K562 (cell line): ENCODE measurements around the gene TADA2A. TPM values are rescaled to one million over a fixed set of nuclear protein-coding genes. Genes with fewer than 3 reads are reported as not detected.

Source experiments
- ATAC-seq: fragments of 200-7000 bp; cut with Tn5 transposase; 3 replicates; pipeline ENCODE4 v1.9.1; 2020; ENCODE audit warnings: moderate library complexity
- BruUV-seq: library from RNA; stranded (reverse); fragments of 400-500 nt; replicated peaks from 2 replicates; lab custom pipeline; 2021; lab: Mats Ljungman, UMichigan
- CTCF ChIA-PET: fragments of 300-600 bp; formaldehyde crosslinking; extraction: SDS; loops from one replicate; lab custom pipeline; 2021; ENCODE audit warnings: low intra/inter-chr PET ratio; lab: Yijun Ruan, JAX
- POLR2A ChIA-PET: fragments of 300-600, 350-650 bp; sonication (Branson Sonifier 250); formaldehyde crosslinking; extraction: SDS; loops from one replicate; lab custom pipeline; 2021; ENCODE audit warnings: antibody characterized with exemption, inconsistent platforms; lab: Yijun Ruan, JAX
- DNase-seq, 4 experiments: peaks; one replicate each; pipeline versions ENCODE4 v3.0.0 to v3.0.0-alpha.2; 2011 to 2018; ENCODE audit warnings: low spot score in 3 of 4, mixed read lengths in 3 of 4; ENCODE audit errors: extremely low read depth in 1 of 4
- FAIRE-seq: peaks from 2 replicates; lab custom pipeline; 2011; peaks lifted over from hg19 to GRCh38; lab: Jason Lieb, UNC
- H2AFZ ChIP-seq: 2 replicates; pipeline ENCODE4 v1.6.0; 2011; ENCODE audit warnings: low read depth, low read length, control low read depth, inconsistent platforms
- H3K27ac ChIP-seq: fragments of 200-600 bp; 3 replicates; pipeline ENCODE4 v1.8.0; 2011; ENCODE audit warnings: low read depth, mild to moderate bottlenecking, control low read depth, inconsistent platforms, low read length, moderate library complexity, mixed read lengths; ENCODE audit errors: extremely low read depth
- H3K27me3 ChIP-seq, 2 experiments: fragments of 300-600 bp in 1 of 2; 2 replicates in 1 of 2; 3 replicates in 1 of 2; pipeline versions ENCODE4 v1.6.0 to v1.8.0; 2011; ENCODE audit warnings: inconsistent platforms in 2 of 2, low read length in 2 of 2, mild to moderate bottlenecking in 1 of 2, mixed read lengths in 1 of 2, moderate library complexity in 1 of 2; ENCODE audit not compliant: control insufficient read depth in 2 of 2, insufficient read depth in 2 of 2
- H3K36me3 ChIP-seq: fragments of 300-600 bp; 3 replicates; pipeline ENCODE4 v1.8.0; 2011; ENCODE audit warnings: mild to moderate bottlenecking, low read length, inconsistent platforms; ENCODE audit not compliant: control insufficient read depth, insufficient read depth
- H3K4me1 ChIP-seq, 2 experiments: fragments of 200-600 bp in 1 of 2; replicated peaks in 1 of 2; 2 replicates in 1 of 2; 3 replicates in 1 of 2; pipeline versions ENCODE4 v1.5.1 to v1.8.0; 2011; ENCODE audit warnings: inconsistent platforms in 2 of 2, low read length in 2 of 2, mild to moderate bottlenecking in 1 of 2, mixed read lengths in 1 of 2, moderate library complexity in 1 of 2; ENCODE audit not compliant: control insufficient read depth in 2 of 2, insufficient read depth in 2 of 2
- H3K4me2 ChIP-seq: 2 replicates; pipeline ENCODE4 v1.6.1; 2011; ENCODE audit warnings: low read length, control low read depth, inconsistent platforms, mixed read lengths; ENCODE audit not compliant: insufficient read depth
- H3K4me3 ChIP-seq: fragments of 200-600 bp; sonication (generic), shearing (Covaris generic); 2 replicates; pipeline ENCODE4 v1.5.1; 2016; ENCODE audit warnings: control low read depth, inconsistent platforms
- H3K79me2 ChIP-seq: fragments of 200-600 bp; 3 replicates; pipeline ENCODE4 v1.8.0; 2011; ENCODE audit warnings: low read length, inconsistent platforms; ENCODE audit not compliant: control insufficient read depth, insufficient read depth
- H3K9ac ChIP-seq, 2 experiments: 2 replicates each; pipeline versions ENCODE4 v1.6.0 to v1.6.1; 2011; ENCODE audit warnings: low read depth in 2 of 2, low read length in 2 of 2, control low read depth in 1 of 2, inconsistent platforms in 1 of 2, mild to moderate bottlenecking in 1 of 2, mixed read lengths in 1 of 2; ENCODE audit not compliant: insufficient read depth in 1 of 2
- H3K9me1 ChIP-seq: one replicate; pipeline ENCODE4 v1.6.0; 2011; ENCODE audit warnings: inconsistent platforms, mild to moderate bottlenecking, low read length, moderate library complexity; ENCODE audit not compliant: control insufficient read depth, insufficient read depth
- H3K9me3 ChIP-seq: replicated peaks from 2 replicates; pipeline ENCODE4 v1.5.1; 2011; ENCODE audit warnings: low read depth, low read length, inconsistent platforms; ENCODE audit not compliant: control insufficient read depth, insufficient read depth
- H4K20me1 ChIP-seq: replicated peaks from 2 replicates; pipeline ENCODE4 v1.6.1; 2011; ENCODE audit warnings: low read length, inconsistent platforms, mixed read lengths; ENCODE audit not compliant: control insufficient read depth, insufficient read depth
- CCAR2 ChIP-seq: fragments of 200-400 bp; formaldehyde crosslinking; IDR thresholded peaks from 2 replicates; pipeline ENCODE4 v1.6.1; 2017; ENCODE audit warnings: mild to moderate bottlenecking, low read depth, low read length
- CSDE1 ChIP-seq, 2 experiments: fragments of 450-650 bp; IDR thresholded peaks; 2 replicates each; pipeline ENCODE4 v1.6.1; 2016; ENCODE audit warnings: mild to moderate bottlenecking in 1 of 2
- FOS ChIP-seq: IDR thresholded peaks from 3 replicates; pipeline ENCODE4 v1.6.1; 2011; ENCODE audit not compliant: insufficient read length; ENCODE audit errors: extremely low read depth
- FOXK1 ChIP-seq: sonication (generic); formaldehyde crosslinking; IDR thresholded peaks from 2 replicates; pipeline ENCODE4 v1.8.0; 2022; ENCODE audit warnings: missing genetic modification reagents, mild to moderate bottlenecking, borderline replicate concordance
- HEY1 ChIP-seq: fragments of 250-450 bp; sonication (Bioruptor Pico); IDR thresholded peaks from 2 replicates; pipeline ENCODE4 v1.5.0; 2020; ENCODE audit warnings: mild to moderate bottlenecking, moderate library complexity, borderline replicate concordance
- JUNB ChIP-seq: fragments of 450-650 bp; formaldehyde crosslinking; conservative IDR thresholded peaks from 2 replicates; pipeline ENCODE4 v1.4.0; 2020; ENCODE audit warnings: mild to moderate bottlenecking
- MCM3 ChIP-seq: fragments of 450-650 bp; IDR thresholded peaks from 2 replicates; pipeline ENCODE4 v1.6.1; 2016
- ZC3H4 ChIP-seq: sonication (generic); formaldehyde crosslinking; IDR thresholded peaks from 2 replicates; pipeline ENCODE4 v1.9.0; 2021; ENCODE audit warnings: missing genetic modification reagents, borderline replicate concordance
- ZC3H8 ChIP-seq: fragments of 450-650 bp; IDR thresholded peaks from 2 replicates; pipeline ENCODE4 v1.6.1; 2017
- ZNF57 ChIP-seq: fragments of 450-650 bp; formaldehyde crosslinking; IDR thresholded peaks from 2 replicates; pipeline ENCODE4 v1.4.0; 2020; ENCODE audit warnings: mild to moderate bottlenecking, moderate library complexity
- WGBS: fragments of 100-300 bp; shearing (Covaris generic); methylation state at CpG from one replicate; pipeline ENCODE4 v1.1.6; 2016; ENCODE audit warnings: low coverage, mixed read lengths; ENCODE audit not compliant: insufficient coverage; ENCODE audit errors: missing lambda C conversion rate; 5-methylcytosine and 5-hydroxymethylcytosine counted together
- in situ Hi-C: fragments of 300-500 bp; cut with MboI; formaldehyde crosslinking; loops from 4 replicates; pipeline ENCODE4 v1.15.0; 2018; ENCODE audit warnings: inconsistent platforms, mixed read lengths
- intact Hi-C: fragments of 100-400 bp; cut with micrococcal nuclease; formaldehyde crosslinking; loops from 2 replicates; pipeline ENCODE4 v1.14.2; 2022
- polyA plus RNA-seq, 8 experiments: library from polyadenylated mRNA; depleted of rRNA in 4 of 8; stranded (reverse) in 5 of 8; unstranded in 3 of 8; fragments of >200 nt; fragmentation: Nextera tagmentation in 2 of 8; fragmentation: Illumina TruSeq in 1 of 8; extraction: Ambion mirVana in 2 of 8; extraction: Trizol in 1 of 8; gene quantifications; 2 replicates each; pipeline versions ENCODE4 v1.2.1 to v1.2.3, GENCODE V29; 2011 to 2014; ENCODE audit warnings: inconsistent platforms in 1 of 8, missing spikeins in 1 of 8
- total RNA-seq, 7 experiments: library from RNA; depleted of rRNA in 6 of 7; stranded (reverse); fragments of >200 nt in 6 of 7; fragmentation: Illumina TruSeq in 2 of 7; extraction: Trizol in 2 of 7; gene quantifications; 2 replicates each; pipeline versions ENCODE4 v1.2.1 to v1.2.3, GENCODE V29; 2011 to 2021; ENCODE audit warnings: low replicate concordance in 1 of 7
- TF ChIP-seq, protein P1 (sequence below), 3 experiments: IDR thresholded peaks in 2 of 3; conservative IDR thresholded peaks in 1 of 3; 2 replicates each; pipeline ENCODE4 v1.5.1; 2011 to 2012; ENCODE audit warnings: low read length in 3 of 3, mild to moderate bottlenecking in 3 of 3, control low read depth in 2 of 3, improper control_type of control experiment in 1 of 3, inconsistent platforms in 1 of 3, low read depth in 1 of 3, mixed read lengths in 1 of 3, moderate library complexity in 1 of 3; ENCODE audit not compliant: insufficient read depth in 2 of 3
- TF ChIP-seq, protein P2 (sequence below): fragments of 450-650 bp; IDR thresholded peaks from 2 replicates; pipeline ENCODE4 v1.6.1; 2017; ENCODE audit warnings: antibody characterized with exemption
- TF ChIP-seq, protein P3 (sequence below): fragments of 450-650 bp; IDR thresholded peaks from 2 replicates; pipeline ENCODE4 v1.6.1; 2016; ENCODE audit warnings: low read depth, mild to moderate bottlenecking, moderate library complexity

TADA2A gene
- total and polyA plus RNA-seq, 9 of the 15 experiments (the other 6 are each of a cell fraction or from before 2014, with no cell fraction given), result 13.8 to 37.7 (median 25.0) TPM

DNA sequence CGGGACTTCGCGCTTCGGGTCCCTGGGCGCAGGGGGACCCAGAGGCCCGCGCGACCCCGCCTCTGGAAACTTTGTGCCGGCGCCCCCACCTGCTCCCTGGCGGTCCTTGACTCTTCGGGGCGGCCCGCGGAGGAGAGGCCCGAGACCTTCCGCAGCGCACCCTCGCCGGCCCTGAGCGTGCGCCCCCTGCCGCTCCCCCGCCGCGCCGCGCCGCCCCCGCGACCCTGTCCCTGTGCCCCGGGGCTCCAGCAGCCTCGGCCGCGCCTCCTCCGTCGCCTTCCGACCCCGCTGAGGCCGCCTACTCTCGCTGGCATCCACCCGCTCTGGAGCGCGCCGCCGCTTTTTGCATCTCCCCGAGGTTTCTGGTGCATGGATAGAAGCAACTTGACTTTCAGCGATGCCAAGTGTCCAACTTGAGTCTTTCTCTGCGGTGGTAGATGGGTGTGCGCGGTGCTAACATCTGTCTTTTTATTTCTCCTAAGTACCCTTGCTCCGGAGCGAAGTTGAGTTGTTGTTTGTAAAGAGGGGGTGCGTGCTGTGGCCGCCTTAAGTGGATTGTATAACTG is 83.4 kb downstream of the TADA2A start (continued):
- TF ChIP-seq FOXK1 (CRISPR knock-in tag) (no peak), ZC3H4 (CRISPR knock-in tag) (no peak)
- TF ChIP-seq, protein P1, sequence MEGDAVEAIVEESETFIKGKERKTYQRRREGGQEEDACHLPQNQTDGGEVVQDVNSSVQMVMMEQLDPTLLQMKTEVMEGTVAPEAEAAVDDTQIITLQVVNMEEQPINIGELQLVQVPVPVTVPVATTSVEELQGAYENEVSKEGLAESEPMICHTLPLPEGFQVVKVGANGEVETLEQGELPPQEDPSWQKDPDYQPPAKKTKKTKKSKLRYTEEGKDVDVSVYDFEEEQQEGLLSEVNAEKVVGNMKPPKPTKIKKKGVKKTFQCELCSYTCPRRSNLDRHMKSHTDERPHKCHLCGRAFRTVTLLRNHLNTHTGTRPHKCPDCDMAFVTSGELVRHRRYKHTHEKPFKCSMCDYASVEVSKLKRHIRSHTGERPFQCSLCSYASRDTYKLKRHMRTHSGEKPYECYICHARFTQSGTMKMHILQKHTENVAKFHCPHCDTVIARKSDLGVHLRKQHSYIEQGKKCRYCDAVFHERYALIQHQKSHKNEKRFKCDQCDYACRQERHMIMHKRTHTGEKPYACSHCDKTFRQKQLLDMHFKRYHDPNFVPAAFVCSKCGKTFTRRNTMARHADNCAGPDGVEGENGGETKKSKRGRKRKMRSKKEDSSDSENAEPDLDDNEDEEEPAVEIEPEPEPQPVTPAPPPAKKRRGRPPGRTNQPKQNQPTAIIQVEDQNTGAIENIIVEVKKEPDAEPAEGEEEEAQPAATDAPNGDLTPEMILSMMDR (IDR thresholded peaks at IDR 0.05 in 2 of 3, conservative IDR thresholded peaks at IDR 0.05 in 1 of 3; ENCODE audit: insufficient read depth in 2 of 3, low read depth in 1 of 3, low read length in 3 of 3), result peak; percentile 13 to 62 (median 36); a peak in 4 of 6 replicates

DNA sequence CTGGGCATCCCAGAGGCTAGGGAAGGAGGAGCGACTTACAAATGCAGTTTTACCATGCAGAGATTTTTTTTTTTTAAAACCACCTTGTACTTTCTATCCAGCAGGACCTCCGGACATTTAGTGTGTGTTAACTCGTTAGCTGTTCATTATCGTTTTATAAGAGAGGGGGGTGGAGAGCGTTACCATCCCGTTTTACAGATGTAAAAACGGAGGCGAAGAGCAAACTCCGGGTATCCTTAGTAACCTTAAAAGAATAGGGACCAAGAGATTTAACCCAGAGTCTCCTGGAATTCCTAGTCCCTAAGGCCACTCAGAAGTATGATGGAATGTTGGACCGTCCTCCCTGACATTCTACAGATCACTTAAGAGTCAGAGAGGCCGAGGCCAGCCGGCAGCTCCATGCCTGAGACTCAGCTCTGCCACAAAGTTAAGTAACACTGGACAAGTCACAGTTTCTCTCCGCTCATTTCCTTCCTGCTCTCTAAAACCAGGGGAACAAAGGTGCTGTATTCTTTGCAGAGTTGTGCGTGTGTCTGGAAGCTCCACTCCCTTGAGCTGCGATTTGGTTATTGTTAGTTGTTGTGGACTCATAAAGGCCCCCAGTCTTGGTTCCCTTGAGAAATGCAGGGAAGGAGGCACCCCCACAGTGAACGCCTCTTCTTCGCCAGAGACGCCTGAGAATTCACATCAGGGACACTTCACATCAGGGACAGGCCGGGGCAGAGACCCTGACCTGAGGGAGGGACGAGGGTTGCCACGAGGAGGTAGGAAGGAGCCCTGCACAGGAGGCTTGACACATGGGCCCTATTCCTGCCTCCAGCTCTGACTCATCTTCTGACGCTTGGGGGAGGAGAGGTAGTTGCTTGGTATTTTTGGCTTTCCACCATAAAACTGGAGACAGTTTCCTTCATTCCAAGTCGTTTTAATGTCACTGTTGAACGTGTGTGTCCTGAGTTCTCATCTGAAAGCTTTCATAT is 84.2 kb downstream of the TADA2A start:
- Histone ChIP-seq H3K27ac (peak overlapping the region; percentile 79), H3K9me3 (no peaks in the 10 kb centered on the region), H3K4me2 (peak overlapping the region; percentile 90), H3K79me2 (peaks cover 57% of the 10 kb centered on the region), H3K4me1 (peaks cover 11 to 24% of the 10 kb centered on the region in 2 experiments; a peak in 4 of 5 replicates), H3K9me1 (no peaks in the 10 kb centered on the region), H3K27me3 (no peaks in the 10 kb centered on the region), H3K4me3 (peak overlapping the region; percentile 74), H3K9ac (peak overlapping the region; percentile 61 to 90), H2AFZ (peak overlapping the region; percentile 80), H4K20me1 (no peaks in the 10 kb centered on the region), H3K36me3 (no peaks in the 10 kb centered on the region)
- no peak for FAIRE-seq
- in situ Hi-C loops (no loop called here), intact Hi-C loops (no loop called here)
- BruUV-seq, result TSS peak; percentile 49
- peak; percentile 52 to 89 (median 68) for DNase-seq
- ChIA-PET POLR2A (interaction anchor here (0.5 to 1.5 kb wide), 14 partner anchors 9 to 117 kb away, joined by 3 to 5 read pairs (median 4); partner anchors contain the start of genes ACACA and TADA2A), CTCF (no interaction called here)
- ATAC-seq, result peak; percentile 78
- WGBS, result under 1% methylated on average over 24 of the region's 24 CpGs
- TF ChIP-seq, protein P2, sequence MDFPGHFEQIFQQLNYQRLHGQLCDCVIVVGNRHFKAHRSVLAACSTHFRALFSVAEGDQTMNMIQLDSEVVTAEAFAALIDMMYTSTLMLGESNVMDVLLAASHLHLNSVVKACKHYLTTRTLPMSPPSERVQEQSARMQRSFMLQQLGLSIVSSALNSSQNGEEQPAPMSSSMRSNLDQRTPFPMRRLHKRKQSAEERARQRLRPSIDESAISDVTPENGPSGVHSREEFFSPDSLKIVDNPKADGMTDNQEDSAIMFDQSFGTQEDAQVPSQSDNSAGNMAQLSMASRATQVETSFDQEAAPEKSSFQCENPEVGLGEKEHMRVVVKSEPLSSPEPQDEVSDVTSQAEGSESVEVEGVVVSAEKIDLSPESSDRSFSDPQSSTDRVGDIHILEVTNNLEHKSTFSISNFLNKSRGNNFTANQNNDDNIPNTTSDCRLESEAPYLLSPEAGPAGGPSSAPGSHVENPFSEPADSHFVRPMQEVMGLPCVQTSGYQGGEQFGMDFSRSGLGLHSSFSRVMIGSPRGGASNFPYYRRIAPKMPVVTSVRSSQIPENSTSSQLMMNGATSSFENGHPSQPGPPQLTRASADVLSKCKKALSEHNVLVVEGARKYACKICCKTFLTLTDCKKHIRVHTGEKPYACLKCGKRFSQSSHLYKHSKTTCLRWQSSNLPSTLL, result no peak
- no peak for TF ChIP-seq JUNB (CRISPR knock-in tag)
- TF ChIP-seq MCM3, result no peak
- TF ChIP-seq CCAR2, result no peak
- TF ChIP-seq CSDE1 (IDR thresholded peaks at IDR 0.05), result no peak
- TF ChIP-seq ZNF57, result no peak
- TF ChIP-seq, protein P3, sequence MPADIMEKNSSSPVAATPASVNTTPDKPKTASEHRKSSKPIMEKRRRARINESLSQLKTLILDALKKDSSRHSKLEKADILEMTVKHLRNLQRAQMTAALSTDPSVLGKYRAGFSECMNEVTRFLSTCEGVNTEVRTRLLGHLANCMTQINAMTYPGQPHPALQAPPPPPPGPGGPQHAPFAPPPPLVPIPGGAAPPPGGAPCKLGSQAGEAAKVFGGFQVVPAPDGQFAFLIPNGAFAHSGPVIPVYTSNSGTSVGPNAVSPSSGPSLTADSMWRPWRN, result no peak
- peak; percentile 25 for TF ChIP-seq FOS
- TF ChIP-seq HEY1, result no peak
- TF ChIP-seq ZC3H8, result no peak
